KG1 (cell line): ENCODE data around the gene MYRIP.
"Not testable (repeated sequence)": the region's sequence is repeated elsewhere in the genome, so short reads cannot be mapped to it uniquely, and the experiment has no call there.

Experiments used
- DNase-seq: peaks from one replicate; lab custom pipeline; 2025; lab: John Stamatoyannopoulos, UW

Gene MYRIP

GRCh38 chr3:40037582-40037981, 228.2 kb downstream of the MYRIP start:
- DNase-seq = no peak

GRCh38 chr3:40042752-40043443, 233.5 kb downstream of the MYRIP start:
- no peak for DNase-seq

- no peak for DNase-seq
Measured at GRCh38 chr3:40043444-40043755, 234.0 kb downstream of the MYRIP start.

DNA sequence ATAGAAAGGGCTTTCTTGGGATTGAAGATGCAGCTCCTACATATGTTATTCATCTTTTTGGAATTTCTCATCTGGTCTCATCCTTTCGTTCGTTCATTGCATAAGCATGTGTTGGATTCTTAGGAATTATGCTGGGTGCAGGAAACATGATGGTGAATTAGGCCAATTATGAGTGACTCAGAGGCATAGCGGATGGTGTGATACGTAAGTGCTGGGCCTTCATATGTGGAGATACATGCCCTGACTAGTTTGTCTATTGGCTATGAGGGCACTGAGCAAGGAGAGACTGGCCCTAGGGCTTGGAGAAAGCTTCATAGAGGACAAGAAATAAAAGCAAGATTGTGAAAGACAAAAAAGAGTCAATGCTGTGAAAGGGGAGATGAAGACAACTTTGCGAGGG, 235.1 kb downstream of the MYRIP start:
- no peak for DNase-seq

- no peak for DNase-seq
Measured at GRCh38 chr3:40045051-40045450, 235.6 kb downstream of the MYRIP start.

GRCh38 chr3:40046149-40046548, 236.7 kb downstream of the MYRIP start:
- DNase-seq = no peak

DNA sequence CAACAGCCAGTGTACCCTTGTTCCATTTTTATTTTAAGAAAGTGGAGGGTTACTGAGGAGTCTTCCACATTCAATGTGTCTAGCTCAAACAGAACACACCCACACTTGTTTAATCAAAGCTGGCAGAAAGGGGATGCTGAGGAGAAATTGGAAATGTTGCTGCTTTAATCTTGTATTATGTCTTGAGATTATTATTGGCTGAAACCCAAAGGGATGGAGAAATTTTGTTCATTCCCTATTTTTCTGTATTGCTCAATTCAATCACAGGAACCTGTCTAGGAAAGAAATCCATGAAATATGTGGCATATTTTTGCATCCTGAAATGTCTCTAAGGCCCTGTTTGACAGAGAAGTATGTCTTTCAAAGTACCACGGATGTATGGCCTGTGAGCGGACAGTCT, 238.0 kb downstream of the MYRIP start:
- DNase-seq = no peak

- no peak for DNase-seq
Measured at GRCh38 chr3:40053663-40054062, 244.3 kb downstream of the MYRIP start.

GRCh38 chr3:40054568-40055222, 245.3 kb downstream of the MYRIP start:
- DNase-seq = no peak

- DNase-seq = no peak
Measured at GRCh38 chr3:40055361-40055760, 246.0 kb downstream of the MYRIP start.

DNA sequence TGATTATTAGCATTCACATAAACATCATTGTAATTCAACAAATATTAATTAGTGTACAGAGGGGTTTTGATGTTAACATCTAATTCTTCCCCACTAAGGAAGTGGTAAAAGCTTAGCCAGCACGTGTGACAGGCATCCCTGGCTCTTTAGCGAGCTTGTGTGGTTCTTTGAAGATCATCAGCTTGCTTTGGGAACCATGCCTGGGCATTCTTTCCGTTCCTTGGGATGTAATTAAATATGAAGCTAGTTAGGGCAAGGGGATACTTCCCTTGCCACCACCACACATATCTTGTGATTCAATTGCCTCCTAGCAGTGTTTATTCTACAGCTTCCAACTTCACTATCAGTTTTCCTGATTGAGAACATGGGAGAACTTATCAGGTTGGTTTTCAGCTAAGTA, 246.5 kb downstream of the MYRIP start:
- DNase-seq = no peak

DNA sequence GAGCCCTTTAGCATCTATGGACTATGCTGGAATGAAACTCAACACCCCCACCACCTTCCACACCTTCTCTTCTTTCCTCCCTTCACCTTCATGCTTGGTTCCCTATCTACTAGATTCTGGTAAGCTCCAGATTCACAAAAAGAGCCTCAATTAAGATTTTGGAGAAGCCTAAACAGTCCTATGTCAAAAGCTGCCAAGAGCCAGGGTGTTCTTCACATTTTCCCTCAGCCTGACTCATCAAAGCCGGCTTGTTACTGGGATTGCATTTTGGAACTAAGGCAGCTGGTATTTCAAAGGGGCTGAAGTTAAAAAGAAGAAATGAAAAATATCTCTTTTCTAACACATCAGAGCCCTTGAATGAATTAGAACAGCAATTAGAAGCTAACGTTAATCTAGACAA, 247.7 kb downstream of the MYRIP start:
- no peak for DNase-seq

GRCh38 chr3:40057786-40058185, 248.4 kb downstream of the MYRIP start:
- no peak for DNase-seq

- no peak for DNase-seq
Measured at GRCh38 chr3:40068636-40069035, 259.2 kb downstream of the MYRIP start.

GRCh38 chr3:40070816-40071215, 261.4 kb downstream of the MYRIP start:
- DNase-seq = no peak

GRCh38 chr3:40071683-40072238, 262.4 kb downstream of the MYRIP start:
- DNase-seq = no peak

GRCh38 chr3:40073310-40074007, 264.1 kb downstream of the MYRIP start:
- DNase-seq = no peak

DNA sequence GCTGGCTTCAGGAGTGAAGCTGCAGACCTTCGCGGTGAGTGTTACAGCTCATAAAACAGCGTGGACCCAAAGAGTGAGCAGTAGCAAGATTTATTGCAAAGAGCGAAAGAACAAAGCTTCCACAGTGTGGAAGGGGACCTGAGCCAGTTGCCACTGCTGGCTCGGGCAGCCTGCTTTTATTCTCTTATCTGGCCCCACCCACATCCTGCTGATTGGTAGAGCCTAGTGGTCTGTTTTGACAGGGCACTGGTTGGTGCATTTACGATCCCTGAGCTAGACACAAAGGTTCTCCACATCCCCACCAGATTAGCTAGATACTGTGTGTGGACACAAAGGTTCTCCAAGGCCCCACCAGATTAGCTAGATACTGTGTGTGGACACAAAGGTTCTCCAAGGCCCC, 267.7 kb downstream of the MYRIP start:
- not testable (repeated sequence) for DNase-seq

DNA sequence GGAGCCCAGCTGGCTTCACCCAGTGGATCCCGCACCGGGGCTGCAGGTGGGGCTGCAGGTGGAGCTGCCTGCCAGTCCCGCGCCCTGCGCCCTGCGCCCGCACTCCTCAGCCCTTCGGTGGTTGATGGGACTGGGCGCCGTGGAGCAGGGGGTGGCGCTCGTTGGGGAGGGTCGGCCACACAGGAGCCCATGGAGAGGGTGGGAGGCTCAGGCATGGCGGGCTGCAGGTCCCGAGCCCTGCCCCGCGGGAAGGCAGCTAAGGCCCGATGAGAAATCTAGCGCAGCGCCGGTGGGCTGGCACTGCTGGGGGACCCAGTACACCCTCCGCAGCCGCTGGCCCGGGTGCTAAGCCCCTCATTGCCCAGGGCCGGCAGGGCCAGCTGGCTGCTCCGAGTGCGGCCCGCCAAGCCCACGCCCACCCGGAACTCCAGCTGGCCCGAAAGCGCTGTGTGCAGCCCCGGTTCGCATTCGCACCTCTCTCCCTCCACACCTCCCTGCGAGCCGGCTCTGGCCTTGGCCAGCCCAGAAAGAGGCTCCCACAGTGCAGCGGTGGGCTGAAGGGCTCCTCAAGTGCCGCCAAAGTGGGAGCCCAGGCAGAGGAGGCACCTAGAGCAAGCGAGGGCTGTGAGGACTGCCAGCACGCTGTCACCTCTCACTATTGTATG, 268.6 kb downstream of the MYRIP start:
- DNase-seq = not testable (repeated sequence)

DNA sequence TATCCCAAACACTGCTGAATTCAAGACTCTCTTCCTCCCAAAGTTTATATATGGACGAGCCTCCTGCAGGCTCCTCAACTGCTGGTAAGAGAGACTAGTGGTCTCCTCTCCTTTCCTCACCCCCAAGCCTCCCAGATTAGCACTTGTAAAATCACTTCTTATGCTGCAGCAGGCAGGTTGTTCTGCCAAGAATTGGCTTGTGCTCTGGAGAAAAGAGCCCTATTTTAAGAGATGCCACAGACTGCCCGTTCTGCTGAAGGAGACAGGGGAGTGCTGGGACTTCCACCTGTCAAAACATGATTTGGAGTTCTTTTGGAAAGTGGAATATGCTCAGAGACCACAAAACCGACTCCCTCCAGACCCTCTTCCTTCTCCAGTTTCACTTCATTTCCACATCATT, 269.2 kb downstream of the MYRIP start:
- no peak for DNase-seq

- no peak for DNase-seq
Measured at GRCh38 chr3:40079203-40079846, 269.9 kb downstream of the MYRIP start.

DNA sequence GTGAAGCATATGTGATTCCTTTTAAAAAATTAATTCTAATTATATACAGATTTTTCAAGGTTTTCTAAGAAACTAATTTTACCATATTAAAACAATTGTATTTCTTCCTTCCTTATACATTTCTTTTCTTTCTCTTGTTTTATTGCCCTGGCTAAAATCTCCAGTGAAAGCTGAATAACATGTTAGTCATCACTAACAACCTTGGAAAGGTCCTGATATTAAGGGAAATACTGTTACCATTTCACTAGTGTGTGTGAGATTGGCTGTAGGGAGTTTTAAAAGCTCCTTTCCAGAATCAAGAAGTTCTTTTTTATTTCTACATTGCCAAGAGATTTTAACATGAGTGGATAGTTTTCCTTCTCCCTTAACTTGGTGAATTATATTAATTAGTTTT, 270.4 kb downstream of the MYRIP start:
- DNase-seq = no peak
